ENCODE data around the gene ACD.

The ACD gene

GRCh38 chr16:67678354-67679023, 18.4 kb upstream of the ACD start:
- ATAC-seq = no peak
- TF ChIP-seq, protein P1, sequence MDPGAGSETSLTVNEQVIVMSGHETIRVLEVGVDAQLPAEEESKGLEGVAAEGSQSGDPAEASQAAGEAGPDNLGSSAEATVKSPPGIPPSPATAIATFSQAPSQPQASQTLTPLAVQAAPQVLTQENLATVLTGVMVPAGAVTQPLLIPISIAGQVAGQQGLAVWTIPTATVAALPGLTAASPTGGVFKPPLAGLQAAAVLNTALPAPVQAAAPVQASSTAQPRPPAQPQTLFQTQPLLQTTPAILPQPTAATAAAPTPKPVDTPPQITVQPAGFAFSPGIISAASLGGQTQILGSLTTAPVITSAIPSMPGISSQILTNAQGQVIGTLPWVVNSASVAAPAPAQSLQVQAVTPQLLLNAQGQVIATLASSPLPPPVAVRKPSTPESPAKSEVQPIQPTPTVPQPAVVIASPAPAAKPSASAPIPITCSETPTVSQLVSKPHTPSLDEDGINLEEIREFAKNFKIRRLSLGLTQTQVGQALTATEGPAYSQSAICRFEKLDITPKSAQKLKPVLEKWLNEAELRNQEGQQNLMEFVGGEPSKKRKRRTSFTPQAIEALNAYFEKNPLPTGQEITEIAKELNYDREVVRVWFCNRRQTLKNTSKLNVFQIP (CRISPR knock-in tag; IDR thresholded peaks at IDR 0.05; ENCODE audit: borderline replicate concordance, low read depth) = no peak
- TF ChIP-seq TOX (CRISPR knock-in tag; IDR thresholded peaks at IDR 0.05; ENCODE audit: borderline replicate concordance) (no peak), CSDC2 (CRISPR knock-in tag; IDR thresholded peaks at IDR 0.05) (no peak), TCF4 (CRISPR knock-in tag; IDR thresholded peaks at IDR 0.05; ENCODE audit: borderline replicate concordance) (no peak)

DNA sequence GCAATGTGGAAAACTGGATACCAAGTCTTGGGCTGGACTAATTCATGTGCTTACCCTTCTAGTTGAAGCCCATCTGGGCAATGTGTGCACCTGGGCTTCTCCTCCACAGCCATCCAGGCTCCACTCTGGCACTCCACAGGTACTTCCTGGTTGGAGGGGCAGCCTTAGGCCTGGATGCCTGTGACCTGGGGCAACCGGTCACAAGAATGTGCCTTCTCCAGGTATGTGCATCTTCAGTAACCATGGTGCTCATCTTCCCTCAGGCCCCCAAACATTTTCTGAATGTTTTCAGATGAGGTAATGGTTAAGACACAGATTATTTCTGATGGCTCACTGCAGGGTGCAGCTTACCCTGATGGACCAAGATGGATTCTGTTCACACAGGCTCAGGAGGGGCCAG, 17.7 kb upstream of the ACD start:
- no peak for ATAC-seq
- no peak for TF ChIP-seq ZFP3 (CRISPR knock-in tag; IDR thresholded peaks at IDR 0.05)
- no peak for TF ChIP-seq ZNF70 (CRISPR knock-in tag; IDR thresholded peaks at IDR 0.05)
- TF ChIP-seq ARNTL (CRISPR knock-in tag; IDR thresholded peaks at IDR 0.05; ENCODE audit: borderline replicate concordance, low read depth) = no peak
- TF ChIP-seq ZFP30 (CRISPR knock-in tag; IDR thresholded peaks at IDR 0.05) = no peak
- no peak for TF ChIP-seq RARB (CRISPR knock-in tag; IDR thresholded peaks at IDR 0.05)
- no peak for TF ChIP-seq TCF4 (CRISPR knock-in tag; IDR thresholded peaks at IDR 0.05; ENCODE audit: borderline replicate concordance)
- TF ChIP-seq, protein P2, sequence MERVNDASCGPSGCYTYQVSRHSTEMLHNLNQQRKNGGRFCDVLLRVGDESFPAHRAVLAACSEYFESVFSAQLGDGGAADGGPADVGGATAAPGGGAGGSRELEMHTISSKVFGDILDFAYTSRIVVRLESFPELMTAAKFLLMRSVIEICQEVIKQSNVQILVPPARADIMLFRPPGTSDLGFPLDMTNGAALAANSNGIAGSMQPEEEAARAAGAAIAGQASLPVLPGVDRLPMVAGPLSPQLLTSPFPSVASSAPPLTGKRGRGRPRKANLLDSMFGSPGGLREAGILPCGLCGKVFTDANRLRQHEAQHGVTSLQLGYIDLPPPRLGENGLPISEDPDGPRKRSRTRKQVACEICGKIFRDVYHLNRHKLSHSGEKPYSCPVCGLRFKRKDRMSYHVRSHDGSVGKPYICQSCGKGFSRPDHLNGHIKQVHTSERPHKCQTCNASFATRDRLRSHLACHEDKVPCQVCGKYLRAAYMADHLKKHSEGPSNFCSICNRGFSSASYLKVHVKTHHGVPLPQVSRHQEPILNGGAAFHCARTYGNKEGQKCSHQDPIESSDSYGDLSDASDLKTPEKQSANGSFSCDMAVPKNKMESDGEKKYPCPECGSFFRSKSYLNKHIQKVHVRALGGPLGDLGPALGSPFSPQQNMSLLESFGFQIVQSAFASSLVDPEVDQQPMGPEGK (CRISPR knock-in tag; IDR thresholded peaks at IDR 0.05; ENCODE audit: borderline replicate concordance) = no peak
- TF ChIP-seq, protein P3, sequence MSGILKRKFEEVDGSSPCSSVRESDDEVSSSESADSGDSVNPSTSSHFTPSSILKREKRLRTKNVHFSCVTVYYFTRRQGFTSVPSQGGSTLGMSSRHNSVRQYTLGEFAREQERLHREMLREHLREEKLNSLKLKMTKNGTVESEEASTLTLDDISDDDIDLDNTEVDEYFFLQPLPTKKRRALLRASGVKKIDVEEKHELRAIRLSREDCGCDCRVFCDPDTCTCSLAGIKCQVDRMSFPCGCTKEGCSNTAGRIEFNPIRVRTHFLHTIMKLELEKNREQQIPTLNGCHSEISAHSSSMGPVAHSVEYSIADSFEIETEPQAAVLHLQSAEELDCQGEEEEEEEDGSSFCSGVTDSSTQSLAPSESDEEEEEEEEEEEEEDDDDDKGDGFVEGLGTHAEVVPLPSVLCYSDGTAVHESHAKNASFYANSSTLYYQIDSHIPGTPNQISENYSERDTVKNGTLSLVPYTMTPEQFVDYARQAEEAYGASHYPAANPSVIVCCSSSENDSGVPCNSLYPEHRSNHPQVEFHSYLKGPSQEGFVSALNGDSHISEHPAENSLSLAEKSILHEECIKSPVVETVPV (CRISPR knock-in tag; IDR thresholded peaks at IDR 0.05) = no peak
- no peak for TF ChIP-seq ISL1 (CRISPR knock-in tag; IDR thresholded peaks at IDR 0.05)
- TF ChIP-seq GLIS3 (CRISPR knock-in tag; IDR thresholded peaks at IDR 0.05) = no peak
- no peak for TF ChIP-seq ZNF8 (CRISPR knock-in tag; IDR thresholded peaks at IDR 0.05)
- TF ChIP-seq PPARA (CRISPR knock-in tag; IDR thresholded peaks at IDR 0.05; ENCODE audit: borderline replicate concordance) = no peak
- TF ChIP-seq OSR1 (CRISPR knock-in tag; IDR thresholded peaks at IDR 0.05) = no peak
- no peak for TF ChIP-seq ZNF565 (CRISPR knock-in tag; conservative IDR thresholded peaks at IDR 0.05; ENCODE audit: low read depth)

GRCh38 chr16:67676939-67677338, 16.9 kb upstream of the ACD start:
- ATAC-seq = no peak
- no peak for TF ChIP-seq PPARA (CRISPR knock-in tag; IDR thresholded peaks at IDR 0.05; ENCODE audit: borderline replicate concordance)
- no peak for TF ChIP-seq ZNF8 (CRISPR knock-in tag; IDR thresholded peaks at IDR 0.05)
- no peak for TF ChIP-seq BACH2 (CRISPR knock-in tag; IDR thresholded peaks at IDR 0.05; ENCODE audit: borderline replicate concordance)
- TF ChIP-seq, protein P3 (CRISPR knock-in tag; IDR thresholded peaks at IDR 0.05) = no peak
- TF ChIP-seq, protein P2 (CRISPR knock-in tag; IDR thresholded peaks at IDR 0.05; ENCODE audit: borderline replicate concordance) = no peak
- no peak for TF ChIP-seq CSDC2 (CRISPR knock-in tag; IDR thresholded peaks at IDR 0.05)
- TF ChIP-seq ARNTL (CRISPR knock-in tag; IDR thresholded peaks at IDR 0.05; ENCODE audit: borderline replicate concordance, low read depth) = no peak
- TF ChIP-seq GLIS3 (CRISPR knock-in tag; IDR thresholded peaks at IDR 0.05) = no peak

GRCh38 chr16:67676516-67676915, 16.5 kb upstream of the ACD start:
- ATAC-seq = no peak
- TF ChIP-seq ZFP30 (CRISPR knock-in tag; IDR thresholded peaks at IDR 0.05) (no peak), ZC3H10 (CRISPR knock-in tag; IDR thresholded peaks at IDR 0.05) (no peak), OSR1 (CRISPR knock-in tag; IDR thresholded peaks at IDR 0.05) (no peak), ZNF565 (CRISPR knock-in tag; conservative IDR thresholded peaks at IDR 0.05; ENCODE audit: low read depth) (no peak), ZNF8 (CRISPR knock-in tag; IDR thresholded peaks at IDR 0.05) (no peak), ZNF70 (CRISPR knock-in tag; IDR thresholded peaks at IDR 0.05) (no peak), TCF4 (CRISPR knock-in tag; IDR thresholded peaks at IDR 0.05; ENCODE audit: borderline replicate concordance) (no peak), PPARA (CRISPR knock-in tag; IDR thresholded peaks at IDR 0.05; ENCODE audit: borderline replicate concordance) (no peak), ISL1 (CRISPR knock-in tag; IDR thresholded peaks at IDR 0.05) (no peak), TOX (CRISPR knock-in tag; IDR thresholded peaks at IDR 0.05; ENCODE audit: borderline replicate concordance) (no peak), BACH2 (CRISPR knock-in tag; IDR thresholded peaks at IDR 0.05; ENCODE audit: borderline replicate concordance) (no peak), SNAI2 (CRISPR knock-in tag; IDR thresholded peaks at IDR 0.05) (no peak), CSDC2 (CRISPR knock-in tag; IDR thresholded peaks at IDR 0.05) (no peak)
- TF ChIP-seq, protein P3 (CRISPR knock-in tag; IDR thresholded peaks at IDR 0.05) = no peak
- TF ChIP-seq, protein P2 (CRISPR knock-in tag; IDR thresholded peaks at IDR 0.05; ENCODE audit: borderline replicate concordance) = no peak
